H9 (cell line): ENCODE results near the gene TACO1. TPM values are rescaled to one million over a fixed set of nuclear protein-coding genes. Genes with fewer than 3 reads are reported as not detected.
A peak's percentile ranks its signal among the peaks of the same experiment; 100 is the strongest.

ENCODE experiments used
- DNase-seq: peaks from one replicate; pipeline ENCODE4 v3.0.0-alpha.2; 2017
- H2AFZ ChIP-seq: one replicate; pipeline ENCODE4 v1.6.1; 2013; ENCODE audit warnings: mild to moderate bottlenecking, low read length, control low read depth, moderate library complexity
- H2AK5ac ChIP-seq: 2 replicates; pipeline ENCODE4 v1.6.1; 2013; ENCODE audit warnings: low read length, control low read depth, mixed read lengths; ENCODE audit not compliant: insufficient read length
- H2BK120ac ChIP-seq: one replicate; pipeline ENCODE4 v1.6.1; 2013; ENCODE audit warnings: low read depth, mild to moderate bottlenecking, low read length, control low read depth, inconsistent platforms; ENCODE audit not compliant: poor library complexity, severe bottlenecking
- H2BK12ac ChIP-seq: 2 replicates; pipeline ENCODE4 v1.6.1; 2013; ENCODE audit warnings: low read length, control low read depth, mixed read lengths, low read depth; ENCODE audit not compliant: insufficient read length
- H2BK15ac ChIP-seq: 2 replicates; pipeline ENCODE4 v1.6.1; 2013; ENCODE audit warnings: low read depth, low read length, control low read depth
- H2BK20ac ChIP-seq: one replicate; pipeline ENCODE4 v1.6.1; 2013; ENCODE audit warnings: low read depth, mild to moderate bottlenecking, low read length, control low read depth, inconsistent platforms; ENCODE audit not compliant: poor library complexity, severe bottlenecking
- H2BK5ac ChIP-seq: 2 replicates; pipeline ENCODE4 v1.6.1; 2013; ENCODE audit warnings: low read length, control low read depth, mixed read lengths; ENCODE audit not compliant: insufficient read length
- H3K14ac ChIP-seq: 2 replicates; pipeline ENCODE4 v1.6.1; 2013; ENCODE audit warnings: low read length, control low read depth; ENCODE audit not compliant: insufficient read depth
- H3K18ac ChIP-seq: 2 replicates; pipeline ENCODE4 v1.6.1; 2013; ENCODE audit warnings: low read depth, mild to moderate bottlenecking, mixed read lengths, low read length, control low read depth; ENCODE audit not compliant: insufficient read length
- H3K23ac ChIP-seq: 2 replicates; pipeline ENCODE4 v1.6.1; 2013; ENCODE audit warnings: low read length, control low read depth, mixed read lengths, low read depth; ENCODE audit not compliant: insufficient read length
- H3K23me2 ChIP-seq: 2 replicates; pipeline ENCODE4 v1.6.1; 2013; ENCODE audit warnings: low read depth, mild to moderate bottlenecking, mixed read lengths, low read length, control low read depth; ENCODE audit not compliant: insufficient read length, poor library complexity, severe bottlenecking
- H3K27ac ChIP-seq: 2 replicates; pipeline ENCODE4 v1.5.1; 2013; ENCODE audit warnings: low read length, control low read depth, mixed read lengths, low read depth; ENCODE audit not compliant: insufficient read length
- H3K27me3 ChIP-seq: 2 replicates; pipeline ENCODE4 v1.6.1; 2013; ENCODE audit warnings: low read length, control low read depth, inconsistent platforms; ENCODE audit not compliant: insufficient read depth
- H3K4ac ChIP-seq: 2 replicates; pipeline ENCODE4 v1.6.1; 2013; ENCODE audit warnings: low read depth, mild to moderate bottlenecking, control low read depth, inconsistent platforms, low read length, moderate library complexity
- H3K4me1 ChIP-seq: 2 replicates; pipeline ENCODE4 v1.6.1; 2013; ENCODE audit warnings: low read length, control low read depth, inconsistent platforms; ENCODE audit not compliant: insufficient read depth
- H3K4me2 ChIP-seq: 2 replicates; pipeline ENCODE4 v1.6.1; 2013; ENCODE audit warnings: low read length, control low read depth, mixed read lengths; ENCODE audit not compliant: insufficient read length, insufficient read depth
- H3K56ac ChIP-seq: 2 replicates; pipeline ENCODE4 v1.6.1; 2013; ENCODE audit warnings: low read depth, mild to moderate bottlenecking, mixed read lengths, low read length, control low read depth; ENCODE audit not compliant: insufficient read length
- H3K79me1 ChIP-seq: 2 replicates; pipeline ENCODE4 v1.6.1; 2013; ENCODE audit warnings: low read depth, mild to moderate bottlenecking, moderate library complexity, low read length, control low read depth, inconsistent platforms; ENCODE audit not compliant: insufficient read depth, poor library complexity, severe bottlenecking
- H3K79me2 ChIP-seq: 2 replicates; pipeline ENCODE4 v1.6.1; 2013; ENCODE audit warnings: low read length, control low read depth, inconsistent platforms; ENCODE audit not compliant: insufficient read depth
- H3K9ac ChIP-seq: 2 replicates; pipeline ENCODE4 v1.6.1; 2013; ENCODE audit warnings: low read length, control low read depth, mixed read lengths; ENCODE audit not compliant: insufficient read length; ENCODE audit errors: extremely low read depth
- H3K9me3 ChIP-seq: one replicate; pipeline ENCODE4 v1.6.1; 2013; ENCODE audit warnings: low read depth, low read length, inconsistent platforms; ENCODE audit not compliant: control insufficient read depth
- H3T11ph ChIP-seq: one replicate; pipeline ENCODE4 v1.6.1; 2013; ENCODE audit warnings: mild to moderate bottlenecking, low read length, control low read depth, inconsistent platforms
- H4K20me1 ChIP-seq: one replicate; pipeline ENCODE4 v1.6.1; 2013; ENCODE audit not compliant: control insufficient read depth, insufficient read length, insufficient read depth
- H4K5ac ChIP-seq: 2 replicates; pipeline ENCODE4 v1.6.1; 2013; ENCODE audit warnings: low read depth, mild to moderate bottlenecking, mixed read lengths, low read length, control low read depth; ENCODE audit not compliant: insufficient read length
- H4K8ac ChIP-seq: replicated peaks from 2 replicates; pipeline ENCODE4 v1.6.1; 2013; ENCODE audit warnings: low read length, control low read depth, mixed read lengths, low read depth; ENCODE audit not compliant: insufficient read length
- H4K91ac ChIP-seq: 2 replicates; pipeline ENCODE4 v1.6.1; 2013; ENCODE audit warnings: low read depth, mild to moderate bottlenecking, moderate library complexity, mixed read lengths, low read length, control low read depth; ENCODE audit not compliant: insufficient read length
- H3K27ac Mint-ChIP-seq, 3 experiments: 2 replicates in 2 of 3; 3 replicates in 1 of 3; pipeline ENCODE4 v1.8.0; 2020 to 2021; ENCODE audit warnings: mixed read lengths in 3 of 3, mild to moderate bottlenecking in 1 of 3, moderate library complexity in 1 of 3
- H3K27me3 Mint-ChIP-seq: 2 replicates; pipeline ENCODE4 v1.8.0; 2021; ENCODE audit warnings: low read depth, mild to moderate bottlenecking, moderate library complexity, mixed read lengths
- H3K36me3 Mint-ChIP-seq, 3 experiments: 2 replicates in 2 of 3; 3 replicates in 1 of 3; pipeline ENCODE4 v1.8.0; 2020 to 2021; ENCODE audit warnings: low read depth in 3 of 3, mixed read lengths in 3 of 3; ENCODE audit not compliant: insufficient read depth in 1 of 3
- H3K4me1 Mint-ChIP-seq, 2 experiments: 2 replicates each; pipeline ENCODE4 v1.8.0; 2020; ENCODE audit warnings: mixed read lengths in 2 of 2
- H3K4me3 Mint-ChIP-seq, 2 experiments: 2 replicates in 1 of 2; 3 replicates in 1 of 2; pipeline ENCODE4 v1.8.0; 2020 to 2021; ENCODE audit warnings: mild to moderate bottlenecking in 2 of 2, mixed read lengths in 2 of 2, moderate library complexity in 1 of 2
- H3K9me3 Mint-ChIP-seq, 2 experiments: 2 replicates in 1 of 2; 3 replicates in 1 of 2; pipeline ENCODE4 v1.8.0; 2020; ENCODE audit warnings: mild to moderate bottlenecking in 2 of 2, mixed read lengths in 2 of 2, moderate library complexity in 1 of 2
- WGBS: extraction: QIAGEN DNeasy Blood & Tissue Kit; methylation state at CpG from one replicate; pipeline ENCODE4 v1.1.7; 2013; ENCODE audit warnings: missing lambda C conversion rate, low lambda C conversion rate, mixed read lengths; ENCODE audit not compliant: insufficient read length; ENCODE audit errors: extremely low coverage; 5-methylcytosine and 5-hydroxymethylcytosine counted together
- total RNA-seq: library from RNA; stranded (reverse); gene quantifications from 2 replicates; pipeline ENCODE4 v1.2.1, GENCODE V29; 2021
- TF ChIP-seq, protein P1 (sequence below): fragments of 200-600 bp; sonication (generic); conservative IDR thresholded peaks from 3 replicates; pipeline ENCODE4 v1.8.0; 2021; ENCODE audit warnings: antibody characterized with exemption, mild to moderate bottlenecking

The TACO1 gene
- total RNA-seq, 1 experiment from 2014 or later: 30.2 TPM

DNA sequence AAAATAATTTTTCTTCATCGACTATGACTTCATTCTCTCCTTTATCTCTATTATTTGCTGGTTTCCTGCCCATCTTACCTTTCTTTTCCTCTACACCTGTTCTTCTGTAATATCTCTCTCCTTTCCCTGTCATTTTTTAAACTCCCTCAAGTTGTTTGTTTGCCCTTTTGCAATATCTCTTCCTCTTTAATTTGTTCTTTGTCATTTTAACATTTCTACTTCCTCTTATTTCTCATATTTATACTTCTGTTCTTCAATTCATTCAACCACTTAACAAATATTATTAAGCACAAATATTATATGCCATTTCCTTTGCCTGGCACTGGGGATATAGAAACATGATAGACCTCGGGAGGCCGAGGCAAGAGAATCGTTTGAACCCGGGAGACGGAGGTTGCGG lies 44.2 kb downstream of the TACO1 start:
- Histone ChIP-seq H3K27ac (no peak overlapping the region), H3K23ac (no peak overlapping the region), H3K56ac (no peak overlapping the region), H3K4me1 (peaks cover 4% of the 10 kb centered on the region; the same call in 1 of the 2 replicates), H2BK5ac (no peak overlapping the region), H3K14ac (no peak overlapping the region), H3T11ph (no peak overlapping the region), H2AFZ (no peak overlapping the region), H2BK120ac (no peak overlapping the region), H3K79me2 (no peaks in the 10 kb centered on the region), H4K20me1 (no peaks in the 10 kb centered on the region), H2BK20ac (no peak overlapping the region), H3K9me3 (no peaks in the 10 kb centered on the region), H2AK5ac (no peak overlapping the region), H4K91ac (no peak overlapping the region), H3K27me3 (no peaks in the 10 kb centered on the region), H3K79me1 (peaks cover 2% of the 10 kb centered on the region), H4K5ac (no peak overlapping the region), H4K8ac (no peak overlapping the region), H3K18ac (no peak overlapping the region), H2BK12ac (no peak overlapping the region), H2BK15ac (no peak overlapping the region), H3K4me2 (no peak overlapping the region), H3K4ac (no peak overlapping the region), H3K9ac (no peak overlapping the region), H3K23me2 (no peaks in the 10 kb centered on the region)
- peaks cover 0 to 16% (median 7%) of the 10 kb centered on the region in 3 experiments; a peak in 3 of 7 replicates for H3K36me3 Mint-ChIP-seq
- WGBS: no CpG with 5 or more reads among the region's 7 CpGs
- TF ChIP-seq, protein P1, sequence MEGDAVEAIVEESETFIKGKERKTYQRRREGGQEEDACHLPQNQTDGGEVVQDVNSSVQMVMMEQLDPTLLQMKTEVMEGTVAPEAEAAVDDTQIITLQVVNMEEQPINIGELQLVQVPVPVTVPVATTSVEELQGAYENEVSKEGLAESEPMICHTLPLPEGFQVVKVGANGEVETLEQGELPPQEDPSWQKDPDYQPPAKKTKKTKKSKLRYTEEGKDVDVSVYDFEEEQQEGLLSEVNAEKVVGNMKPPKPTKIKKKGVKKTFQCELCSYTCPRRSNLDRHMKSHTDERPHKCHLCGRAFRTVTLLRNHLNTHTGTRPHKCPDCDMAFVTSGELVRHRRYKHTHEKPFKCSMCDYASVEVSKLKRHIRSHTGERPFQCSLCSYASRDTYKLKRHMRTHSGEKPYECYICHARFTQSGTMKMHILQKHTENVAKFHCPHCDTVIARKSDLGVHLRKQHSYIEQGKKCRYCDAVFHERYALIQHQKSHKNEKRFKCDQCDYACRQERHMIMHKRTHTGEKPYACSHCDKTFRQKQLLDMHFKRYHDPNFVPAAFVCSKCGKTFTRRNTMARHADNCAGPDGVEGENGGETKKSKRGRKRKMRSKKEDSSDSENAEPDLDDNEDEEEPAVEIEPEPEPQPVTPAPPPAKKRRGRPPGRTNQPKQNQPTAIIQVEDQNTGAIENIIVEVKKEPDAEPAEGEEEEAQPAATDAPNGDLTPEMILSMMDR: no peak
- H3K27ac Mint-ChIP-seq: peak overlapping the region in 1 of 3 experiments; percentile 11; a peak in 2 of 7 replicates
- H3K9me3 Mint-ChIP-seq: no peaks in the 10 kb centered on the region
- H3K4me1 Mint-ChIP-seq: peaks cover 19 to 22% of the 10 kb centered on the region in 2 experiments
- no peaks in the 10 kb centered on the region for H3K27me3 Mint-ChIP-seq
- H3K4me3 Mint-ChIP-seq: no peak overlapping the region
- no peak for DNase-seq
